ENCODE results near the gene FKBP1A.

Gene FKBP1A

DNA sequence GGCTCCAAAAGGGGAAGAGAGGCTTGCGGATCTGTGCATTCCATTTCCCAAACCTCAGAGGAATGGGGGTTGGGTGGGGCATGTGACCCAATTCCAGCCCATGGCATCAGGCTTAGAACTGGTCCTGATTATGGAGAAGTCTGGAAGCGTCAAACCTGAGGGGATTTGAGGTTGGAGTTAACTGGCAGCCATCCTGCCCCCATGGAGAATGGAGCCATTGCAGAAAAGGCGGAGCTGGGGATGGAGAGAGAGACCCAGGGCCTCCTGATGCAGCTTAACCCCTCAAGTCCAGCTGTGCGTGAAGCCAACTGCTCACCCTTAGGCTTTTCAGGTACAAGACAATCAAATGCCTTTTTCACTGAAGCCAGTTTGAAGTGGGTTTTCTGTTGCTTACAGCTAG lies 54.1 kb downstream of the FKBP1A start:
- TF ChIP-seq, protein P1, sequence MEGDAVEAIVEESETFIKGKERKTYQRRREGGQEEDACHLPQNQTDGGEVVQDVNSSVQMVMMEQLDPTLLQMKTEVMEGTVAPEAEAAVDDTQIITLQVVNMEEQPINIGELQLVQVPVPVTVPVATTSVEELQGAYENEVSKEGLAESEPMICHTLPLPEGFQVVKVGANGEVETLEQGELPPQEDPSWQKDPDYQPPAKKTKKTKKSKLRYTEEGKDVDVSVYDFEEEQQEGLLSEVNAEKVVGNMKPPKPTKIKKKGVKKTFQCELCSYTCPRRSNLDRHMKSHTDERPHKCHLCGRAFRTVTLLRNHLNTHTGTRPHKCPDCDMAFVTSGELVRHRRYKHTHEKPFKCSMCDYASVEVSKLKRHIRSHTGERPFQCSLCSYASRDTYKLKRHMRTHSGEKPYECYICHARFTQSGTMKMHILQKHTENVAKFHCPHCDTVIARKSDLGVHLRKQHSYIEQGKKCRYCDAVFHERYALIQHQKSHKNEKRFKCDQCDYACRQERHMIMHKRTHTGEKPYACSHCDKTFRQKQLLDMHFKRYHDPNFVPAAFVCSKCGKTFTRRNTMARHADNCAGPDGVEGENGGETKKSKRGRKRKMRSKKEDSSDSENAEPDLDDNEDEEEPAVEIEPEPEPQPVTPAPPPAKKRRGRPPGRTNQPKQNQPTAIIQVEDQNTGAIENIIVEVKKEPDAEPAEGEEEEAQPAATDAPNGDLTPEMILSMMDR (IDR thresholded peaks at IDR 0.05; ENCODE audit: unreplicated experiment in 3 of 3) = no peak
- H3K27ac Mint-ChIP-seq = no peak overlapping the region
- peaks cover 3% of the 10 kb centered on the region for H3K36me3 Mint-ChIP-seq (ENCODE audit: low read depth)
- H3K4me3 Mint-ChIP-seq = no peak overlapping the region
- no peaks in the 10 kb centered on the region for H3K27me3 Mint-ChIP-seq (ENCODE audit: low read depth)
- no peaks in the 10 kb centered on the region for H3K9me3 Mint-ChIP-seq
- no peaks in the 10 kb centered on the region for H3K4me1 Mint-ChIP-seq

DNA sequence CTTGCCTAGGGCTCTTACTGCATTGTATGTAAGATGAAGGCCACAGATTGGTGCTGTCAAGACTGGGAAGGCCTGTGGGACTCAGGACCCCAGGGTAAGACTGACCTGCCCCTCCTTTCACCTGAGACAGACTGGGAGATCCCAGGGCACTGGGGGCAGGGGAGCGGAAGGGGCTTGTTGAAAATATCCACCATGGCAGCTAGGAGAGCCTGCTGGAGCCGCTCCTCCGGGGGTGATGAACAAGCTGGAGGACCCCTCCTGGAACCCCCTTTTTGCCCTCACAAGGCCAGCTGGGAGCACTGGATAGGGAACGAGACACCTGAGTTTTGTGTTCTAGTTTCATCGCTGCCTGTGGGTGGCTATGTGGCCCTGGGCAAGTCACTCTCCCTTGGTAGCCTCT lies 54.8 kb downstream of the FKBP1A start:
- Mint-ChIP-seq H3K27ac (no peak overlapping the region), H3K36me3 (ENCODE audit: low read depth) (peaks cover 10% of the 10 kb centered on the region), H3K9me3 (no peaks in the 10 kb centered on the region), H3K27me3 (ENCODE audit: low read depth) (no peaks in the 10 kb centered on the region), H3K4me1 (no peaks in the 10 kb centered on the region), H3K4me3 (no peak overlapping the region)
- TF ChIP-seq, protein P1 (IDR thresholded peaks at IDR 0.05; ENCODE audit: unreplicated experiment in 3 of 3) = no peak

DNA sequence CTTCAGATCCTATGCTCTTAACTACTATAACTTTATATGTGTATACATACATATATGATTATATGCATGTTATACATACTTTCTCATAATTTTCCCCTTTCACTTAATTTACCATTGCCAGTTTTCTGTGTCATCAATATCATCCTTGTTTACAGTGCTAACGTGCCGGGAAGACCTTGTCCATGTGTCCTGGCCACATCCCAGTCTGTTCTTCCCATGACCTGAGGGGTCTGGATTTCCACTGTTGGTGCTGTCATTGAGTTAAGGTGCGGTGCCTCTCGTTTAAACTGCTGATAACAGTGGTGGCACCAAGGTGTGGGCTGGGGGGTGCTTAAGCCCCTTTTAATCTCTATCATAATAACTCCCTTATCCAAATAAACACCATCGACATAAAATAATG lies 55.4 kb downstream of the FKBP1A start:
- no peak overlapping the region for H3K27ac Mint-ChIP-seq
- H3K4me3 Mint-ChIP-seq = no peak overlapping the region
- peaks cover 14% of the 10 kb centered on the region for H3K36me3 Mint-ChIP-seq (ENCODE audit: low read depth)
- H3K4me1 Mint-ChIP-seq = no peaks in the 10 kb centered on the region
- no peaks in the 10 kb centered on the region for H3K27me3 Mint-ChIP-seq (ENCODE audit: low read depth)
- no peaks in the 10 kb centered on the region for H3K9me3 Mint-ChIP-seq
- TF ChIP-seq, protein P1 (IDR thresholded peaks at IDR 0.05; ENCODE audit: unreplicated experiment in 3 of 3) = no peak

DNA sequence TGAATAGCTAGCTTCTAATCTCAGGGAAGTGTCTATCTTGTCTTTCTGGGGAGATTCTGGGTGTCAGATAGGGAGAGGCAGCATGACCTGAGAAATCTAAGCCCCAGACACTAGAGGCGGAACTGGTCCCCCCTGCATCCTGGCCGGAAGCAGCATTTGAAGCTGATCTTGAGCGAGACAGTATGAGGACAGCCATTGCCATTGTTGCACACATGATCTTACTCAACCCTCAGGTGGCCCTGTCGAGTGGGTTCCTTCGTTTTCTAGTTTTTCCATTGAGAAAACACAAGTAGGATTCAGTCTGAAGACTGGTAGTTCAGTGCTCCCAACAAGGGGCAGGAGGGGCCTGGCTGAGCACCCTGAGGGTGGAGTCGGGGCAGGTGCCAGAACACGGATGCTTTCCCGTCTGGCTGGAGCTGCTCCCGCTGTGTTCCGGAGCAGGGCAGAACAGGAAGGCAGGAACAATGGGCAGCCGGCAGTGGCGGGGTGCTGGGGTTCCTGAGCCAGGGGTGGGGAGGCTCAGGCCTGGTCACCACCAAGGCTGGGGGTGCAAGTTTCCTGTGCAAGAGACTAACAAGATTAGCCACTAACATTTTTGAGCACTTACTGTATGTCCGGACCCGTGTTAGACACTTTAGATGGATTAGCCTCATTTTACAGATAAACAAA lies 56.0 kb downstream of the FKBP1A start:
- no peak overlapping the region for H3K27ac Mint-ChIP-seq
- H3K4me1 Mint-ChIP-seq = no peaks in the 10 kb centered on the region
- H3K9me3 Mint-ChIP-seq = no peaks in the 10 kb centered on the region
- TF ChIP-seq, protein P1 (IDR thresholded peaks at IDR 0.05; ENCODE audit: unreplicated experiment in 3 of 3) = no peak
- no peak overlapping the region for H3K4me3 Mint-ChIP-seq
- peaks cover 18% of the 10 kb centered on the region for H3K36me3 Mint-ChIP-seq (ENCODE audit: low read depth)
- no peaks in the 10 kb centered on the region for H3K27me3 Mint-ChIP-seq (ENCODE audit: low read depth)

DNA sequence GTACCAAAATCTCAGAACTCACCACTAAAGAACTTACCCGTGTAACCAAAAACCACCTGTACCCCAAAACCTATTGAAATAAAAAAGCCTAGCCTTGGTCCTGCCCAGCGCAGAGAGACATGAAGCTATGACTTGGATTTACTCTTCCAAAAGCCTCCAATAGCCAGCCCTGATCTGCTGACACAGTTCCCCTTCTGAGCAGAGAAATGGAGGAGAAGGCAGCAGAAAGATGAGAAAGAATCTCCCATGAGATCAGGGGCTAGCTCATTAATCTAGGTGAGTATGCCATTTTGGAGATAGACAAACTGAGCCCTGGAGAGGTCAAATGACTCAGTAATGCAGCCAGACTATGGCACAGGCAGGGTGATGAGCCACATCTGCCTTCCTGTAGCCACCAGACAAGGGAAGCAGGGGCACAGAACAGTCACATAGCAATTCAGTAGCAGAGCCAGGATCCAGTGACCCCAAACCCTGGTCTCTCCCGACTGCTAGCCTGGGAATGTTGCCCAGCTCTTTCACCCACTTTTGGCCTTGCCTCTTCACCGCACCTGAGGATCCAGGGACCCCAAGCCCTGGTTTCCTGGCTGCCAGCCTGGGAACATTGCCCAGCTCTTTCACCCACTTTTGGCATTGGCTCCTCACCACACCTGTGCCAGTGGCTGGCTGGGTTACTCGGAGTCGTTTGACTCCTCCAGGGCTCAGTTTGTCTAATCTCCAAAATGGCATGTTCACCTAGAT lies 56.7 kb downstream of the FKBP1A start:
- TF ChIP-seq, protein P1 (IDR thresholded peaks at IDR 0.05; ENCODE audit: unreplicated experiment in 3 of 3) = no peak
- Mint-ChIP-seq H3K27ac (peak overlapping the region in 1 of 3 experiments; percentile 9), H3K4me1 (no peaks in the 10 kb centered on the region), H3K36me3 (ENCODE audit: low read depth) (peaks cover 18% of the 10 kb centered on the region), H3K9me3 (no peaks in the 10 kb centered on the region), H3K27me3 (ENCODE audit: low read depth) (no peaks in the 10 kb centered on the region), H3K4me3 (no peak overlapping the region)

DNA sequence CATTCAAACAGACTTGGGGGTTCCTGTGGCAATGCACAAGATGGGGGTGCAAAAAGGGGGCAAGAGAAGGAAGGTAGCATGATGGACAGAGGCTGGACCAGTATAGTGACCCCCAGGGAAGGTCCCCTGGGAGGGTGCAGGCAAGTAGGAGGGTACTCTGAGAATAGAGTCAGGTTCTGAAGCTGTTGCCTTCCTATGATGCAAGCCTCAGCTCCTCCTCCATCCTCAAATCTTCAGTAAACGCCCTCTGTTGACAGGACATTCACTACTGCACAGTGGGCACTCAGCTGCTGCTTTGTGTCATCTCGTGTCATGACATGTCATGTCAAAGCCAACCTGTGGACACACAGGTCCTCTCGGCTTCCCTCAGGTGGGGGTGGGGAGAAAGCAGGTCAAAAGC lies 58.1 kb downstream of the FKBP1A start:
- no peaks in the 10 kb centered on the region for H3K4me1 Mint-ChIP-seq
- H3K36me3 Mint-ChIP-seq (ENCODE audit: low read depth) = peaks cover 18% of the 10 kb centered on the region
- H3K4me3 Mint-ChIP-seq = no peak overlapping the region
- TF ChIP-seq, protein P1 (IDR thresholded peaks at IDR 0.05; ENCODE audit: unreplicated experiment in 3 of 3) = no peak
- H3K27ac Mint-ChIP-seq = no peak overlapping the region
- H3K27me3 Mint-ChIP-seq (ENCODE audit: low read depth) = no peaks in the 10 kb centered on the region
- no peaks in the 10 kb centered on the region for H3K9me3 Mint-ChIP-seq

All from nephron (organoid).